K562 treated with DMSO at 1 percent for 12 hours (cell line): ENCODE data around the gene SLC48A1. TPM values are rescaled to one million over a fixed set of nuclear protein-coding genes. Genes with fewer than 3 reads are reported as not detected.

Experiments
- total RNA-seq: library from RNA; unstranded; fragments of 300-600 nt; gene quantifications from 2 replicates; pipeline ENCODE4 v1.2.3, GENCODE V29; 2022; ENCODE audit not compliant: insufficient read depth

SLC48A1 gene
- 28.8 and 48.4 TPM in 2 replicates for total RNA-seq

DNA sequence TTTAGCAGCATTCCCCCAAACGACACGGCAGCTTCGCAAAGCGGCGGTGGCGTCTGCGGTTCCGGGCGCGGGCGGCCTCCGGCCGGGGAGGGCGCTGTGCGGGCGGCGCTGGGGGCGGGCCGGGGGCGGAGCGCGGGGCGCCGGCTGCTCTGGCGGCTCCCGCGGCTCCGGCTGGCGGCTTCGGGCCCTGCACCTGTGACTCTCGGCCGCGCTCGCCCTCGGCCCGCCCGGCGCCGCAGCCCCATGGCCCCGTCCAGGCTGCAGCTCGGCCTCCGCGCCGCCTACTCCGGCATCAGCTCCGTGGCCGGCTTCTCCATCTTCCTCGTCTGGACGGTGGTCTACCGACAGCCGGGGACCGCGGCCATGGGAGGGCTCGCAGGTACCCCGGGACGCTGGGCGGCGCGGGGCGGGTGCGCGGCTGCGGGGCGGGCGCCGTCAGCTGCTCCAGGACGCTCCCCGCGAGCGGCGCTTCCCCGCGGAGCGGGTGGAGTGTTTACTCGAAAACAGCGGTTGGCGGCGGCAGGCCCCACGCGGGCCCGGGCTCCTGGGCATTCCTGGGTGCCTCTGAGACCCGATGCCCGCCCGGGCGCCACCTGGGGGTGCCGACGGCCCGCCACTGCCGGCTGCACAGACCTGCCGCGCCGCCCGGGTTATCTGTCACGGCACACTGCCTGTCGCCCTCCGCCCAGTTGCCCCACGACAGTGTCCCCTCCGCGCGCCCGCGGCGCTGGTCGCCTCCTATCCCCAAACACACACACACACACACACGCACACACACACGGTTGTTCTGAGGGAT lies at the start of gene SLC48A1:
Gene SLC48A1, plus strand, starts transcription at position 177 of the 796 bp plus-strand sequence. Its CDS starts 67 bp downstream, at position 244.

DNA sequence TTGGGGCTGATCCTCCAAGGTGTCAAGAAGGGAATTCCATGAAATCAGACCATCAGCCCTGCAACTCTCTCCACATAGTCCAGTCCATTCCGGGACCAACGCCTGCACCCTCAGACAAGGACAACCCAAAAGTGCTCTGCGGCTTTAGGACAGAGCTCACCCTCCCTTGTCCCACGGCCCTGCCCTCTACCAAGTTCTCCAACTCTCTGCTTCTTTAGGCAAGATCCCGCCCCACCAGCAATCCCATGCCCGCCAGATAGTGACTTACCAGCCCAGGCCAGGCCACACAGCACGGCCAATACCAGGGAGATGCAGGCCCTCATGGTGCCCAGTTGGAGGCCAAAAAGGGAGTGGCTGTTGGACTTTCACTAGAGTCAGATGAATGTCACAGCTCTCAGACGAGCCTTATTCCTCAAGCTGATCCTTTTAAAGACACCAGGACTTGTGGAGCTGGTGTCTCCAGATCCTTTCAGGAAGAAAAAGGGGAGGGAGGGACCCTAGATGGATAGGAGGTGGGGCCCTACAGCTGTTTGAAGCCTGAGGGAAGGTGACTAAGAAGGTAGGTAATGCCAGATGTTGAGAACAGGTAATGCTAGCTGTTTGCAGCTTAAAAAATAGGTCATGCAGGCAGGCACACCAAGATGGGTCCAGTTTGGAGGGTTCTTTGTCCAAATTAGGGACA lies 47.8 kb upstream of the SLC48A1 start, which contains the start of gene ENDOU:
Gene ENDOU, minus strand, starts transcription at position 400 of the 682 bp plus-strand sequence. Its CDS starts 77 bp downstream, at position 323.

GRCh38 chr12:47758834-47759690 lies 14.0 kb upstream of the SLC48A1 start, which contains the start of gene RAPGEF3:
Gene RAPGEF3 (minus strand): TSS chr12:47758880. CDS start chr12:47758556, 324 bp downstream.

DNA sequence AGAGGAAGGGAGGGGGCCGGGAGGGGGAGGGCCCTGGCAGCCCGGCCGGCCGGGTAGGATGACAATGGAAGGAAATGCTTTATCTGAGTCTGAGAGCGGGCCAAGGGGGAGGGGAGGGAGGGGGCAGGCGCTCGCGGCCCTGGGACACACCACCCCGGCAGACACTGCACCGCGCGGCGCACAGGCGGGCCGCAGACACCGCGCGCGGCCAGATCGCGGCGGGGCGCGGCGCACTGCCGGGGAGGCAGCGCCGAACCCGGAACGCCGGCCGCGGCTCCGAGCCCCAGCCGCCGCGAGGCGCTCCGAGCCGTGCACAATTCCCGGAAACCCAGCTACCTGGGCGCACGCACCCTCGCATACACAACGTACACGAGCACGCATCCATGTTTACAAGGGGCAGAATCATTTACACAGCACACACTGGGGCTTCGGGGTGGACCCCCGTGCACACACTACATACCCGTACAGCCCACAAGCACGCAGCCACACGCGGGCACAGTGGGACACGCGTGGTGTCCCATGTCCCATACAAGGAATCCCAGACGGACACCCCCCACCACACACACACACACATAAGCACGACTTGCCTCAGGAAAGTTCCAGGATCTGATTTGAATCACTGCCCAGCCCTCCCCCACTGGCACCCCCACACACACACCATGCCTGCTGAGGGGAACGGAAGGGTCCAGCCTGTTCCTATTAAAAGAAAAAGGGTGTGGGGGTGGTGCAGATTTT lies 47.0 kb downstream of the SLC48A1 start, which contains the start of gene HDAC7:
Gene HDAC7, minus strand, starts transcription at position 8 of the 735 bp plus-strand sequence. CDS start 118 bp downstream, outside the sequence.

Other genes starting within 250 kb of the SLC48A1 start
- 15.9 and 50.9 TPM in 2 replicates for gene RPAP3, start 67.2 kb upstream of the SLC48A1 start, total RNA-seq
- gene ENDOU, start 47.7 kb upstream of the SLC48A1 start, total RNA-seq: not detected in 2 replicates
- gene RAPGEF3, start 14.4 kb upstream of the SLC48A1 start, total RNA-seq: 0.26 and 0.67 TPM in 2 replicates
- gene HDAC7, start 46.7 kb downstream of the SLC48A1 start, total RNA-seq: 27.5 and 52.4 TPM in 2 replicates
- 1.9 and 5.5 TPM in 2 replicates for gene VDR, start 131.8 kb downstream of the SLC48A1 start, total RNA-seq
- gene TMEM106C, start 190.4 kb downstream of the SLC48A1 start, total RNA-seq: 112 and 150 TPM in 2 replicates
- gene COL2A1, start 231.2 kb downstream of the SLC48A1 start, total RNA-seq: not detected in 2 replicates